HepG2 (cell line): ENCODE data around the gene ALDH3A2. TPM values are rescaled to one million over a fixed set of nuclear protein-coding genes. Genes with fewer than 3 reads are reported as not detected.
A peak's percentile ranks its signal among the peaks of the same experiment; 100 is the strongest.

ENCODE experiments used
- ATAC-seq: fragments of 200-7000 bp; cut with Tn5 transposase; 3 replicates; pipeline ENCODE4 v1.9.1; 2020; ENCODE audit warnings: mild to moderate bottlenecking, moderate library complexity
- BruUV-seq: library from RNA; stranded (reverse); fragments of 400-500 nt; replicated peaks from 2 replicates; lab custom pipeline; 2021; lab: Mats Ljungman, UMichigan
- CTCF ChIA-PET: fragments of 300-600 bp; formaldehyde crosslinking; extraction: SDS; loops from one replicate; lab custom pipeline; 2021; ENCODE audit warnings: low total read pairs, inconsistent platforms, low intra/inter-chr PET ratio; lab: Yijun Ruan, JAX
- POLR2A ChIA-PET: fragments of 350-600 bp; sonication (Branson Sonifier 250); formaldehyde crosslinking; loops from one replicate; lab custom pipeline; 2020; ENCODE audit warnings: antibody characterized with exemption, inconsistent platforms; lab: Yijun Ruan, JAX
- DNase-seq: peaks from one replicate; pipeline ENCODE4 v3.0.0-alpha.2; 2015; ENCODE audit warnings: low spot score
- FAIRE-seq: peaks from 3 replicates; lab custom pipeline; 2011; peaks lifted over from hg19 to GRCh38; lab: Jason Lieb, UNC
- H2AFZ ChIP-seq: one replicate; pipeline ENCODE4 v1.6.1; 2011; ENCODE audit warnings: low read length, inconsistent platforms
- H3K27ac ChIP-seq: fragments of 300-600 bp; 3 replicates; pipeline ENCODE4 v1.8.0; 2011; ENCODE audit warnings: mixed run types, mild to moderate bottlenecking, mixed read lengths, low read length, inconsistent platforms; ENCODE audit not compliant: insufficient read depth; ENCODE audit errors: extremely low read length
- H3K27me3 ChIP-seq, 2 experiments: fragments of 200-600 bp in 1 of 2; 2 replicates in 1 of 2; 3 replicates in 1 of 2; pipeline versions ENCODE4 v1.6.0 to v1.8.0; 2011; ENCODE audit warnings: low read length in 2 of 2, mild to moderate bottlenecking in 2 of 2, moderate library complexity in 2 of 2, inconsistent platforms in 1 of 2; ENCODE audit not compliant: insufficient read depth in 2 of 2, control insufficient read depth in 1 of 2
- H3K36me3 ChIP-seq, 2 experiments: fragments of 200-600 bp in 1 of 2; replicated peaks in 1 of 2; 2 replicates in 1 of 2; 3 replicates in 1 of 2; pipeline versions ENCODE4 v1.5.1 to v1.8.0; 2011; ENCODE audit warnings: low read length in 2 of 2, inconsistent platforms in 1 of 2; ENCODE audit not compliant: insufficient read depth in 2 of 2, control insufficient read depth in 1 of 2
- H3K4me1 ChIP-seq: 2 replicates; pipeline ENCODE4 v1.5.1; 2012; ENCODE audit warnings: low read length, inconsistent platforms; ENCODE audit not compliant: insufficient read depth
- H3K4me2 ChIP-seq: 2 replicates; pipeline ENCODE4 v1.6.0; 2011; ENCODE audit warnings: low read depth, low read length, inconsistent platforms
- H3K4me3 ChIP-seq, 3 experiments: fragments of 200-600 bp in 1 of 3; sonication (generic), shearing (Covaris generic) in 1 of 3; replicated peaks in 1 of 3; 2 replicates each; pipeline ENCODE4 v1.5.1; 2011 to 2016; ENCODE audit warnings: low read length in 3 of 3, inconsistent platforms in 2 of 3, low read depth in 2 of 3, mild to moderate bottlenecking in 2 of 3, control low read depth in 1 of 3, mixed read lengths in 1 of 3; ENCODE audit not compliant: insufficient read depth in 1 of 3
- H3K79me2 ChIP-seq: one replicate; pipeline ENCODE4 v1.6.1; 2011; ENCODE audit warnings: low read length, inconsistent platforms; ENCODE audit not compliant: insufficient read depth
- H3K9ac ChIP-seq: 2 replicates; pipeline ENCODE4 v1.6.0; 2011; ENCODE audit warnings: mild to moderate bottlenecking, low read depth, low read length, inconsistent platforms; ENCODE audit not compliant: insufficient read depth
- H3K9me3 ChIP-seq: 2 replicates; pipeline ENCODE4 v1.5.1; 2012; ENCODE audit warnings: mild to moderate bottlenecking, low read length
- H4K20me1 ChIP-seq: 2 replicates; pipeline ENCODE4 v1.6.0; 2011; ENCODE audit warnings: inconsistent platforms, mild to moderate bottlenecking, low read length, moderate library complexity; ENCODE audit not compliant: insufficient read depth
- EZH2 ChIP-seq: conservative IDR thresholded peaks from 2 replicates; pipeline ENCODE4 v1.6.1; 2012; ENCODE audit warnings: mild to moderate bottlenecking, low read depth, low read length, moderate library complexity
- HNRNPUL1 ChIP-seq: fragments of 200-400 bp; formaldehyde crosslinking; IDR thresholded peaks from 2 replicates; pipeline ENCODE4 v1.6.1; 2017; ENCODE audit warnings: low read depth, mild to moderate bottlenecking, low read length, moderate library complexity
- KDM4B ChIP-seq: sonication (generic); formaldehyde crosslinking; IDR thresholded peaks from 2 replicates; pipeline ENCODE4 v1.4.0; 2020; ENCODE audit warnings: missing genetic modification reagents
- NR1H2 ChIP-seq: sonication (generic); formaldehyde crosslinking; IDR thresholded peaks from 2 replicates; pipeline ENCODE4 v1.8.1; 2022; ENCODE audit warnings: low read depth, missing genetic modification reagents, borderline replicate concordance
- POLR2A ChIP-seq, 2 experiments: IDR thresholded peaks; 2 replicates each; pipeline ENCODE4 v1.6.1; 2011; ENCODE audit warnings: low read depth in 2 of 2, low read length in 2 of 2, mild to moderate bottlenecking in 1 of 2, moderate library complexity in 1 of 2; ENCODE audit not compliant: insufficient read depth in 1 of 2
- RBM22 ChIP-seq: fragments of 200-400 bp; formaldehyde crosslinking; optimal IDR thresholded peaks from 2 replicates; pipeline ENCODE3; 2017; ENCODE audit warnings: mild to moderate bottlenecking, low read length, moderate library complexity
- U2AF1 ChIP-seq: fragments of 200-400 bp; formaldehyde crosslinking; optimal IDR thresholded peaks from 2 replicates; pipeline ENCODE3; 2017; ENCODE audit warnings: mild to moderate bottlenecking, low read depth, low read length
- ZNF224 ChIP-seq: sonication (generic); formaldehyde crosslinking; IDR thresholded peaks from 2 replicates; pipeline ENCODE4 v1.5.0; 2020; ENCODE audit warnings: mild to moderate bottlenecking, missing genetic modification reagents
- ZNF550 ChIP-seq: sonication (generic); formaldehyde crosslinking; IDR thresholded peaks from 2 replicates; pipeline ENCODE4 v1.4.0; 2020; ENCODE audit warnings: mild to moderate bottlenecking, missing genetic modification reagents, borderline replicate concordance
- ZNF709 ChIP-seq: sonication (generic); formaldehyde crosslinking; IDR thresholded peaks from 2 replicates; pipeline ENCODE4 v1.5.0; 2020; ENCODE audit warnings: mild to moderate bottlenecking, missing genetic modification reagents
- WGBS: methylation state at CpG from one replicate; pipeline ENCODE4 v1.1.6; 2017; ENCODE audit warnings: low lambda C conversion rate; 5-methylcytosine and 5-hydroxymethylcytosine counted together
- in situ Hi-C: cut with HindIII; loops from 2 replicates; pipeline ENCODE4 v1.10.0; 2017; ENCODE audit warnings: low pct_unique_long_range_greater_than_20kb; ENCODE audit not compliant: extremely low pct_ligation_motif_present
- intact Hi-C: fragments of 100-400 bp; cut with micrococcal nuclease; formaldehyde crosslinking; loops from one replicate; pipeline ENCODE4 v1.10.0; 2022; ENCODE audit not compliant: unreplicated experiment
- polyA plus RNA-seq, 8 experiments: library from polyadenylated mRNA; depleted of rRNA in 3 of 8; stranded (reverse) in 7 of 8; unstranded in 1 of 8; fragments of >200 nt; fragmentation: Illumina TruSeq in 4 of 8; extraction: Trizol in 4 of 8; gene quantifications; 2 replicates each; pipeline versions ENCODE4 v1.2.1 to v1.2.3, GENCODE V29; 2011 to 2016; ENCODE audit warnings: low read depth in 4 of 8, missing spikeins in 1 of 8, mixed read lengths in 1 of 8; ENCODE audit not compliant: insufficient read depth in 1 of 8
- total RNA-seq, 5 experiments: library from RNA; depleted of rRNA; stranded (reverse); fragments of >200 nt; fragmentation: Illumina TruSeq; extraction: Trizol; gene quantifications; 2 replicates each; pipeline ENCODE4 v1.2.3, GENCODE V29; 2016; ENCODE audit warnings: low read depth in 1 of 5
- TF ChIP-seq, protein P1 (sequence below): sonication (generic); formaldehyde crosslinking; conservative IDR thresholded peaks from 2 replicates; pipeline ENCODE4 v1.8.0; 2022; ENCODE audit warnings: missing genetic modification reagents
- TF ChIP-seq, protein P2 (sequence below): sonication (generic); formaldehyde crosslinking; IDR thresholded peaks from 2 replicates; pipeline ENCODE4 v1.4.0; 2020; ENCODE audit warnings: low read depth, mild to moderate bottlenecking, missing genetic modification reagents
- TF ChIP-seq, protein P3 (sequence below): sonication (generic); formaldehyde crosslinking; IDR thresholded peaks from 2 replicates; pipeline ENCODE4 v1.4.0; 2020; ENCODE audit warnings: missing genetic modification reagents

ALDH3A2 gene
- total and polyA plus RNA-seq, 2 of the 13 experiments (the other 11 are each of a cell fraction or from before 2014, with no cell fraction given): 80.8 to 180 TPM

DNA sequence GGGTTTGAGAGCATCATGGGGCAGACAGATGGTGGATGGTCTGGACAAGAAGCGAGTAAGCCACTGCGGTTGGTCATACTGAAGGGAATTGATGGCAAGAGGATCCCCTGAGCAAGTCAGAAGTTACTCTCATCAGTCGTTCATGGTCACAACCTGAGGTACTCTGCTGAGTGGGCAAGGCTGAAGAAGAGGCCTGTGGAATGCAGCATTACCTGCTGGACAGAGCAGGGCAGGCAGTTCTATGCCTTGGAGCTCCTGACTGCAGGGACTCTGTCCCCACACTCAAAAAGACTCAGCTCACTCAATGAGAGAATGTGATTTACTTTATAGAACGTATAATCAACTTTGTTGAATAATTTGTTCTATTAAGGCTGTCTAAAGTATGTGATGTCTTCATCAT lies 28.3 kb downstream of the ALDH3A2 start:
- CTCF ChIA-PET: no interaction called here
- no peak for DNase-seq
- no peaks in the 10 kb centered on the region for H4K20me1 ChIP-seq

DNA sequence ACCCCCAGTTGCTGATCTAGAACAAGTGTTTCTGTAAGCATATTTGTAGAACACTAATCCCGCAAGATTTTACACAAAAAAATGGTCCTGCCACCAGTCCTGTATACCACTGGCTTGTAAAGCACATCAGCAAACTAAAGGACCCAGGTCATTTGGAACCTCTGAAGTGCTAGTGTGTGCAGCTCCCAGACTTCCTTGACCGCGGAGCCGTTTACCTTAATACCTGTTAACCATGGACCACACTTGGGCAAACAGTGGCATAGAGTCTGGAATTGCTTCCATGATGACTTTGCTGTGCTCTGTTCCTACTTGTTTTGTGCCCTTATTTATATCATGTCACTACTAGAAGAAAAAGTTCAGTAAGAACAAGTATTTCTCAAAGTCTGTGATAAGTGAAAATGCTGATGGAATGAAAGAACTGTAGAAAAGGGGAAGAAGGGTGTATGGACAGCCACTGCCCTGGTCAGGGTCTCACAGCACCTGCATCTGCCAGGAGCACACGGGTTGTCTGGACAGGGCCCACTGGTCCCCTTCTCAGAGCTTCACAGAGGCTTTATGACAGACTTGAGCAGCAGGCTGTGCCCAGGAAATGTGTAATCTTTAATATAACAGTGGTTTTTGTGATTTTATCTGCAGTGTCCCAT lies 29.3 kb downstream of the ALDH3A2 start:
- in situ Hi-C loops (no loop called here), intact Hi-C loops (no loop called here)
- H2AFZ ChIP-seq: no peak overlapping the region
- no TSS peak for BruUV-seq
- peaks cover 14% of the 10 kb centered on the region for H3K4me1 ChIP-seq
- no peaks in the 10 kb centered on the region; a peak in 1 of 5 replicates for H3K27me3 ChIP-seq
- H3K4me2 ChIP-seq: no peak overlapping the region
- no peak overlapping the region for H3K9ac ChIP-seq
- H3K4me3 ChIP-seq: no peak overlapping the region
- no peak for FAIRE-seq
- no peak for ATAC-seq
- H3K27ac ChIP-seq: no peak overlapping the region
- H3K9me3 ChIP-seq: no peaks in the 10 kb centered on the region
- POLR2A ChIA-PET: interaction anchor here (0.6 kb wide), 1 partner anchor 152 kb away, joined by 5 read pairs; no protein-coding TSS in a partner anchor
- H3K79me2 ChIP-seq: no peaks in the 10 kb centered on the region
- WGBS: 93% methylated on average over 5 of the region's 5 CpGs
- CTCF ChIA-PET: no interaction called here
- H4K20me1 ChIP-seq: no peaks in the 10 kb centered on the region
- H3K36me3 ChIP-seq: peaks cover 5 to 34% of the 10 kb centered on the region in 2 experiments
- DNase-seq: no peak
- no peak for TF ChIP-seq ZNF224
- no peak for TF ChIP-seq NR1H2 (CRISPR knock-in tag)
- TF ChIP-seq, protein P1, sequence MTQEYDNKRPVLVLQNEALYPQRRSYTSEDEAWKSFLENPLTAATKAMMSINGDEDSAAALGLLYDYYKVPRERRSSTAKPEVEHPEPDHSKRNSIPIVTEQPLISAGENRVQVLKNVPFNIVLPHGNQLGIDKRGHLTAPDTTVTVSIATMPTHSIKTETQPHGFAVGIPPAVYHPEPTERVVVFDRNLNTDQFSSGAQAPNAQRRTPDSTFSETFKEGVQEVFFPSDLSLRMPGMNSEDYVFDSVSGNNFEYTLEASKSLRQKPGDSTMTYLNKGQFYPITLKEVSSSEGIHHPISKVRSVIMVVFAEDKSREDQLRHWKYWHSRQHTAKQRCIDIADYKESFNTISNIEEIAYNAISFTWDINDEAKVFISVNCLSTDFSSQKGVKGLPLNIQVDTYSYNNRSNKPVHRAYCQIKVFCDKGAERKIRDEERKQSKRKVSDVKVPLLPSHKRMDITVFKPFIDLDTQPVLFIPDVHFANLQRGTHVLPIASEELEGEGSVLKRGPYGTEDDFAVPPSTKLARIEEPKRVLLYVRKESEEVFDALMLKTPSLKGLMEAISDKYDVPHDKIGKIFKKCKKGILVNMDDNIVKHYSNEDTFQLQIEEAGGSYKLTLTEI: no peak
- no peak for TF ChIP-seq ZNF709 (CRISPR knock-in tag)
- no peak for TF ChIP-seq U2AF1
- no peak for TF ChIP-seq EZH2
- TF ChIP-seq POLR2A (IDR thresholded peaks at IDR 0.05; ENCODE audit: insufficient read depth in 1 of 2, low read depth in 2 of 2, low read length in 2 of 2): peak in 1 of 2 experiments; percentile 25; a peak in 1 of 4 replicates
- TF ChIP-seq RBM22: peak; percentile 87
- TF ChIP-seq, protein P2, sequence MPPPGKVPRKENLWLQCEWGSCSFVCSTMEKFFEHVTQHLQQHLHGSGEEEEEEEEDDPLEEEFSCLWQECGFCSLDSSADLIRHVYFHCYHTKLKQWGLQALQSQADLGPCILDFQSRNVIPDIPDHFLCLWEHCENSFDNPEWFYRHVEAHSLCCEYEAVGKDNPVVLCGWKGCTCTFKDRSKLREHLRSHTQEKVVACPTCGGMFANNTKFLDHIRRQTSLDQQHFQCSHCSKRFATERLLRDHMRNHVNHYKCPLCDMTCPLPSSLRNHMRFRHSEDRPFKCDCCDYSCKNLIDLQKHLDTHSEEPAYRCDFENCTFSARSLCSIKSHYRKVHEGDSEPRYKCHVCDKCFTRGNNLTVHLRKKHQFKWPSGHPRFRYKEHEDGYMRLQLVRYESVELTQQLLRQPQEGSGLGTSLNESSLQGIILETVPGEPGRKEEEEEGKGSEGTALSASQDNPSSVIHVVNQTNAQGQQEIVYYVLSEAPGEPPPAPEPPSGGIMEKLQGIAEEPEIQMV (CRISPR knock-in tag): no peak
- no peak for TF ChIP-seq ZNF550 (CRISPR knock-in tag)

More for the DNA sequence above, 28.3 kb downstream of the ALDH3A2 start:
- Histone ChIP-seq H3K9ac (no peak overlapping the region), H3K4me1 (peaks cover 24% of the 10 kb centered on the region), H3K4me3 (no peak overlapping the region), H3K4me2 (no peak overlapping the region), H3K79me2 (no peaks in the 10 kb centered on the region), H3K36me3 (peaks cover 8 to 34% of the 10 kb centered on the region in 2 experiments), H3K27me3 (no peaks in the 10 kb centered on the region; a peak in 1 of 5 replicates), H3K9me3 (no peaks in the 10 kb centered on the region), H3K27ac (no peak overlapping the region), H2AFZ (no peak overlapping the region)
- TF ChIP-seq HNRNPUL1: no peak
- peak in 1 of 2 experiments; percentile 36; a peak in 1 of 4 replicates for TF ChIP-seq POLR2A (IDR thresholded peaks at IDR 0.05; ENCODE audit: insufficient read depth in 1 of 2, low read depth in 2 of 2, low read length in 2 of 2)
- TF ChIP-seq KDM4B: no peak
- TF ChIP-seq, protein P3, sequence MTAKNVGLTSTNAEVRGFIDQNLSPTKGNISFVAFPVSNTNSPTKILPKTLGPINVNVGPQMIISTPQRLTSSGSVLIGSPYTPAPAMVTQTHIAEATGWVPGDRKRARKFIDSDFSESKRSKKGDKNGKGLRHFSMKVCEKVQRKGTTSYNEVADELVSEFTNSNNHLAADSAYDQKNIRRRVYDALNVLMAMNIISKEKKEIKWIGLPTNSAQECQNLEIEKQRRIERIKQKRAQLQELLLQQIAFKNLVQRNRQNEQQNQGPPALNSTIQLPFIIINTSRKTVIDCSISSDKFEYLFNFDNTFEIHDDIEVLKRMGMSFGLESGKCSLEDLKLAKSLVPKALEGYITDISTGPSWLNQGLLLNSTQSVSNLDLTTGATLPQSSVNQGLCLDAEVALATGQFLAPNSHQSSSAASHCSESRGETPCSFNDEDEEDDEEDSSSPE (CRISPR knock-in tag): no peak
- peak; percentile 15 for TF ChIP-seq RBM22
- ATAC-seq (no peak), FAIRE-seq (no peak)
- 100% methylated on average over 4 of the region's 4 CpGs for WGBS
- intact Hi-C loops: no loop called here
- no TSS peak for BruUV-seq
- in situ Hi-C loops: no loop called here
- POLR2A ChIA-PET: interaction anchor here (0.6 to 1.0 kb wide), 2 partner anchors 28 to 60 kb away, joined by 3 read pairs; partner anchors contain the start of gene ALDH3A2
